Thoracic aorta (tissue), 2 donors: ENCODE measurements around the gene TRAF3IP1. TPM values are rescaled to one million over a fixed set of nuclear protein-coding genes. Genes with fewer than 3 reads are reported as not detected.

Experiments
- ATAC-seq: fragments of 150-250 bp; one replicate; pipeline ENCODE4 v1.8.0; 2017; ENCODE audit warnings: low read depth; ENCODE audit not compliant: insufficient number of reproducible peaks, low FRiP score
- DNase-seq: peaks from one replicate; pipeline ENCODE4 v3.0.0-alpha.2; 2020; ENCODE audit warnings: low spot score
- H3K27ac ChIP-seq, 2 donors: fragments of 200-600 bp; sonication (generic); 1 replicate in 1 of 2; 2 replicates in 1 of 2; pipeline ENCODE4 v1.5.1; 2016; ENCODE audit warnings: mild to moderate bottlenecking in 2 of 2, moderate library complexity in 2 of 2
- H3K27me3 ChIP-seq: fragments of 200-600 bp; sonication (generic); replicated peaks from 2 replicates; pipeline ENCODE4 v1.6.0; 2016; ENCODE audit warnings: mild to moderate bottlenecking; ENCODE audit not compliant: insufficient read depth
- H3K36me3 ChIP-seq: fragments of 200-600 bp; sonication (generic); one replicate; pipeline ENCODE4 v1.5.1; 2016
- H3K4me1 ChIP-seq, 2 donors: fragments of 200-600 bp; sonication (generic); 1 replicate in 1 of 2; 2 replicates in 1 of 2; pipeline versions ENCODE4 v1.5.1 to v1.6.0; 2016; ENCODE audit warnings: low read depth in 2 of 2, mild to moderate bottlenecking in 1 of 2; ENCODE audit not compliant: control insufficient read depth in 1 of 2
- H3K4me3 ChIP-seq: fragments of 200-600 bp; sonication (generic); 2 replicates; pipeline ENCODE4 v1.5.1; 2016; ENCODE audit warnings: mild to moderate bottlenecking
- H3K9me3 ChIP-seq: fragments of 200-600 bp; sonication (generic); 2 replicates; pipeline ENCODE4 v1.5.1; 2016
- CTCF ChIP-seq: fragments of 200-600 bp; sonication (generic); IDR thresholded peaks from one replicate; pipeline ENCODE4 v1.5.1; 2019; ENCODE audit warnings: antibody characterized with exemption
- total RNA-seq, 2 donors: library from RNA; depleted of rRNA; stranded (reverse); fragments of >200 nt; gene quantifications; one replicate each; pipeline versions ENCODE4 v1.1.0 to v1.2.3, GENCODE V29; 2016

Gene TRAF3IP1
- total RNA-seq, 2 donors from 2014 or later = 19.4 to 23.7 TPM

GRCh38 chr2:238425505-238425978 lies 105.2 kb downstream of the TRAF3IP1 start:
- peaks cover 17 to 45% of the 10 kb centered on the region in 2 donors for H3K4me1 ChIP-seq
- H3K9me3 ChIP-seq = no peaks in the 10 kb centered on the region
- DNase-seq = no peak
- peak overlapping the region; percentile 96 to 97 for H3K27ac ChIP-seq
- H3K36me3 ChIP-seq = no peaks in the 10 kb centered on the region
- no peak for ATAC-seq
- peak overlapping the region; percentile 93 for H3K4me3 ChIP-seq
- H3K27me3 ChIP-seq = no peaks in the 10 kb centered on the region
- TF ChIP-seq CTCF = no peak

- Histone ChIP-seq H3K27me3 (no peaks in the 10 kb centered on the region), H3K9me3 (no peaks in the 10 kb centered on the region), H3K27ac (peak overlapping the region; percentile 96 to 97), H3K4me1 (peaks cover 12 to 40% of the 10 kb centered on the region in 2 donors), H3K36me3 (no peaks in the 10 kb centered on the region), H3K4me3 (peak overlapping the region; percentile 93)
- DNase-seq (no peak), ATAC-seq (no peak)
- TF ChIP-seq CTCF = no peak
Measured at GRCh38 chr2:238425979-238426567, 105.8 kb downstream of the TRAF3IP1 start.

- TF ChIP-seq CTCF = no peak
- Histone ChIP-seq H3K4me3 (peak within 1 kb of the TSS; percentile 93), H3K36me3 (no peaks in the 10 kb centered on the region), H3K27me3 (no peaks in the 10 kb centered on the region), H3K4me1 (peaks cover 12 to 33% of the 10 kb centered on the region in 2 donors), H3K9me3 (no peaks in the 10 kb centered on the region), H3K27ac (peak within 1 kb of the TSS; percentile 96 to 97)
- ATAC-seq (peak; percentile 29), DNase-seq (peak; percentile 25)
Measured at GRCh38 chr2:238426568-238427434, 106.5 kb downstream of the TRAF3IP1 start, which contains the start of gene ASB1. Gene ASB1 (plus strand): TSS chr2:238426927. CDS start chr2:238427071, 144 bp downstream.

- peak overlapping the region; percentile 96 to 97 for H3K27ac ChIP-seq
- no peaks in the 10 kb centered on the region for H3K9me3 ChIP-seq
- H3K27me3 ChIP-seq = no peaks in the 10 kb centered on the region
- H3K4me3 ChIP-seq = peak overlapping the region; percentile 93
- peaks cover 12 to 31% of the 10 kb centered on the region in 2 donors for H3K4me1 ChIP-seq
- no peak for TF ChIP-seq CTCF
- no peaks in the 10 kb centered on the region for H3K36me3 ChIP-seq
- DNase-seq = no peak
- ATAC-seq = peak; percentile 31
Measured at GRCh38 chr2:238427435-238428162, 107.3 kb downstream of the TRAF3IP1 start.
